Esophagus squamous epithelium (tissue), 4 donors: ENCODE measurements around the gene MGAT5.

ENCODE experiments used
- POLR2A ChIP-seq, 4 donors: fragments of 450-650 bp; IDR thresholded peaks; one replicate each; pipeline ENCODE4 v1.6.1; 2017; ENCODE audit warnings: antibody characterized with exemption in 4 of 4, mild to moderate bottlenecking in 4 of 4, moderate library complexity in 3 of 4
- TF ChIP-seq, protein P1 (sequence below), 6 experiments: fragments of 450-650 bp in 4 of 6; fragments of 200-600 bp in 2 of 6; sonication (generic) in 2 of 6; IDR thresholded peaks; one replicate each; pipeline ENCODE4 v1.5.1; 2016 to 2019; ENCODE audit warnings: antibody characterized with exemption in 6 of 6, mild to moderate bottlenecking in 4 of 6, moderate library complexity in 4 of 6

DNA sequence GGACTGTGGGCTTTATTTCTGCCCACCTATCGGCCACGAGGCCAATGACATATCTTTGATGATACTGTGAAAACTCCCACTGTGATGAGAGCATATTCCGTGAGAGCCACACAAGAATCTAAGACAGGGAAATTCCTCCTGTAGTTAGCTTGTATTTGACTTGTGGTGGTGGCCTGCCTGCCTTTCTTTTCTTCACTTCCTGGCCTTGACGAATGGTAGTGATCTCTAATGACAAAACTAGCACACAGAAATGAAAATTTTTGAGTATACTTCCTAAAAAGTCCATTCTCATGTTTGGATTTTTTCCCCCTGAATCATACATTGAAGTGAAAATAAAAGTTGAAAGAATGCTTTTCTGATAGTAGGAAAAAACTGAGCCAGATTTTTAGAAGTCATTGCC, 94.4 kb downstream of the MGAT5 start:
- TF ChIP-seq, protein P1, sequence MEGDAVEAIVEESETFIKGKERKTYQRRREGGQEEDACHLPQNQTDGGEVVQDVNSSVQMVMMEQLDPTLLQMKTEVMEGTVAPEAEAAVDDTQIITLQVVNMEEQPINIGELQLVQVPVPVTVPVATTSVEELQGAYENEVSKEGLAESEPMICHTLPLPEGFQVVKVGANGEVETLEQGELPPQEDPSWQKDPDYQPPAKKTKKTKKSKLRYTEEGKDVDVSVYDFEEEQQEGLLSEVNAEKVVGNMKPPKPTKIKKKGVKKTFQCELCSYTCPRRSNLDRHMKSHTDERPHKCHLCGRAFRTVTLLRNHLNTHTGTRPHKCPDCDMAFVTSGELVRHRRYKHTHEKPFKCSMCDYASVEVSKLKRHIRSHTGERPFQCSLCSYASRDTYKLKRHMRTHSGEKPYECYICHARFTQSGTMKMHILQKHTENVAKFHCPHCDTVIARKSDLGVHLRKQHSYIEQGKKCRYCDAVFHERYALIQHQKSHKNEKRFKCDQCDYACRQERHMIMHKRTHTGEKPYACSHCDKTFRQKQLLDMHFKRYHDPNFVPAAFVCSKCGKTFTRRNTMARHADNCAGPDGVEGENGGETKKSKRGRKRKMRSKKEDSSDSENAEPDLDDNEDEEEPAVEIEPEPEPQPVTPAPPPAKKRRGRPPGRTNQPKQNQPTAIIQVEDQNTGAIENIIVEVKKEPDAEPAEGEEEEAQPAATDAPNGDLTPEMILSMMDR (IDR thresholded peaks at IDR 0.05), result no peak
- TF ChIP-seq POLR2A (IDR thresholded peaks at IDR 0.05), result no peak
